CD14-positive monocyte (primary cell): ENCODE measurements around the gene RGL3. TPM values are rescaled to one million over a fixed set of nuclear protein-coding genes. Genes with fewer than 3 reads are reported as not detected.
A peak's percentile ranks its signal among the peaks of the same experiment; 100 is the strongest.

Source experiments
- DNase-seq, 3 donors: peaks; one replicate each; pipeline ENCODE4 v3.0.0-alpha.2; 2011 to 2022
- H2AFZ ChIP-seq: 2 replicates; pipeline ENCODE4 v1.6.0; 2012; ENCODE audit warnings: mild to moderate bottlenecking, low read depth, low read length, inconsistent platforms; ENCODE audit not compliant: insufficient read depth, poor library complexity, severe bottlenecking
- H3K27ac ChIP-seq, 2 donors: 1 replicate in 1 of 2; 2 replicates in 1 of 2; pipeline ENCODE4 v1.5.1; 2012 to 2013; ENCODE audit warnings: low read length in 2 of 2, control low read depth in 1 of 2, inconsistent platforms in 1 of 2, low read depth in 1 of 2, mild to moderate bottlenecking in 1 of 2
- H3K27me3 ChIP-seq, 2 donors: one replicate each; pipeline versions ENCODE4 v1.6.0 to v1.6.1; 2011 to 2013; ENCODE audit warnings: low read length in 2 of 2; ENCODE audit not compliant: control insufficient read depth in 2 of 2, insufficient read depth in 2 of 2
- H3K36me3 ChIP-seq, 2 donors: replicated peaks in 1 of 2; 1 replicate in 1 of 2; 2 replicates in 1 of 2; pipeline versions ENCODE4 v1.5.1 to v1.6.1; 2012 to 2013; ENCODE audit warnings: low read length in 2 of 2, control low read depth in 1 of 2, inconsistent platforms in 1 of 2, mild to moderate bottlenecking in 1 of 2; ENCODE audit not compliant: insufficient read depth in 2 of 2, control insufficient read depth in 1 of 2
- H3K4me1 ChIP-seq, 2 donors: 1 replicate in 1 of 2; 2 replicates in 1 of 2; pipeline versions ENCODE4 v1.5.1 to v1.6.1; 2012 to 2013; ENCODE audit warnings: low read length in 2 of 2, control low read depth in 1 of 2, inconsistent platforms in 1 of 2, mild to moderate bottlenecking in 1 of 2, moderate library complexity in 1 of 2; ENCODE audit not compliant: insufficient read depth in 2 of 2, control insufficient read depth in 1 of 2
- H3K4me2 ChIP-seq: replicated peaks from 2 replicates; pipeline ENCODE3; 2012; ENCODE audit warnings: low read length, moderate library complexity, mild to moderate bottlenecking; ENCODE audit not compliant: poor library complexity, severe bottlenecking; ENCODE audit errors: extremely low read depth
- H3K4me3 ChIP-seq, 3 experiments: fragments of 200-600 bp in 1 of 3; sonication (generic) in 1 of 3; replicated peaks in 1 of 3; 1 replicate in 2 of 3; 2 replicates in 1 of 3; pipeline ENCODE4 v1.5.1; 2011 to 2013; ENCODE audit warnings: low read length in 3 of 3, mild to moderate bottlenecking in 3 of 3, control low read depth in 2 of 3, low read depth in 2 of 3, inconsistent platforms in 1 of 3, moderate library complexity in 1 of 3
- H3K79me2 ChIP-seq: 2 replicates; pipeline ENCODE4 v1.6.0; 2012; ENCODE audit warnings: mild to moderate bottlenecking, control low read depth, inconsistent platforms, low read length, moderate library complexity; ENCODE audit not compliant: insufficient read depth
- H3K9ac ChIP-seq: 2 replicates; pipeline ENCODE4 v1.6.0; 2017; ENCODE audit warnings: low read length, mild to moderate bottlenecking; ENCODE audit not compliant: insufficient read depth, poor library complexity, severe bottlenecking
- H3K9me3 ChIP-seq, 2 donors: replicated peaks in 1 of 2; 1 replicate in 1 of 2; 2 replicates in 1 of 2; pipeline versions ENCODE4 v1.5.1 to v1.6.1; 2012 to 2013; ENCODE audit warnings: low read length in 2 of 2, control low read depth in 1 of 2; ENCODE audit not compliant: control insufficient read depth in 1 of 2, insufficient read depth in 1 of 2
- H4K20me1 ChIP-seq: 2 replicates; pipeline ENCODE4 v1.6.0; 2012; ENCODE audit warnings: mild to moderate bottlenecking, low read length, control low read depth, moderate library complexity; ENCODE audit not compliant: insufficient read depth
- H3K27ac Mint-ChIP-seq, 7 donors: one replicate each; pipeline ENCODE4 v1.8.0; 2020; ENCODE audit warnings: mild to moderate bottlenecking in 7 of 7, mixed read lengths in 7 of 7, moderate library complexity in 6 of 7, inconsistent platforms in 2 of 7
- H3K27me3 Mint-ChIP-seq, 3 donors: one replicate each; pipeline ENCODE4 v1.8.0; 2021 to 2022; ENCODE audit warnings: low read depth in 3 of 3, mild to moderate bottlenecking in 3 of 3, mixed read lengths in 3 of 3, moderate library complexity in 3 of 3, inconsistent platforms in 1 of 3
- H3K36me3 Mint-ChIP-seq, 2 donors: one replicate each; pipeline ENCODE4 v1.8.0; 2020; ENCODE audit warnings: mixed read lengths in 2 of 2, inconsistent platforms in 1 of 2, mild to moderate bottlenecking in 1 of 2
- H3K4me1 Mint-ChIP-seq: one replicate; pipeline ENCODE4 v1.8.0; 2020; ENCODE audit warnings: mild to moderate bottlenecking, mixed read lengths
- H3K4me3 Mint-ChIP-seq, 2 donors: one replicate each; pipeline ENCODE4 v1.8.0; 2020; ENCODE audit warnings: mild to moderate bottlenecking in 2 of 2, mixed read lengths in 2 of 2, moderate library complexity in 1 of 2
- H3K9me3 Mint-ChIP-seq, 7 donors: one replicate each; pipeline ENCODE4 v1.8.0; 2020 to 2022; ENCODE audit warnings: mixed read lengths in 7 of 7, mild to moderate bottlenecking in 6 of 7, moderate library complexity in 6 of 7, inconsistent platforms in 2 of 7
- WGBS: methylation state at CpG from one replicate; pipeline ENCODE4 v1.1.5; 2013; ENCODE audit warnings: missing lambda C conversion rate; ENCODE audit not compliant: insufficient coverage; 5-methylcytosine and 5-hydroxymethylcytosine counted together
- intact Hi-C, 2 donors: fragments of 100-400 bp; cut with micrococcal nuclease; formaldehyde crosslinking; loops; one replicate each; pipeline versions ENCODE4 v1.15.0 to v1.15.1; 2023
- polyA plus RNA-seq, 3 donors: library from polyadenylated mRNA; depleted of rRNA in 1 of 3; unstranded in 2 of 3; stranded (reverse) in 1 of 3; fragments of 300-500 nt in 2 of 3; fragments of >200 nt in 1 of 3; fragmentation: Illumina TruSeq in 2 of 3; gene quantifications; 1 replicate in 2 of 3; 2 replicates in 1 of 3; pipeline ENCODE4 v1.2.3, GENCODE V29; 2012 to 2021
- TF ChIP-seq, protein P1 (sequence below): fragments of 200-600 bp; IDR thresholded peaks from one replicate; pipeline ENCODE4 v1.8.0; 2022; ENCODE audit warnings: antibody characterized with exemption, mild to moderate bottlenecking

Gene RGL3
- polyA plus RNA-seq, 3 donors: 1.7 TPM; not detected in 2

GRCh38 chr19:11437955-11438354, 18.8 kb upstream of the RGL3 start:
- no peak overlapping the region for H3K9ac ChIP-seq
- Mint-ChIP-seq H3K9me3 (peaks cover 0 to 3% (median 0%) of the 10 kb centered on the region in 7 donors), H3K4me1 (peaks cover 26% of the 10 kb centered on the region), H3K27ac (peak overlapping the region in 4 of 7 donors; percentile 37 to 69 (median 52)), H3K4me3 (no peak overlapping the region), H3K36me3 (peaks cover 37 to 63% of the 10 kb centered on the region in 2 donors), H3K27me3 (peaks cover 0 to 1% (median 0%) of the 10 kb centered on the region in 3 donors)
- H3K79me2 ChIP-seq: peaks cover 27% of the 10 kb centered on the region
- no peaks in the 10 kb centered on the region for H3K9me3 ChIP-seq
- intact Hi-C loops: no loop called here
- H3K4me3 ChIP-seq: no peak overlapping the region
- TF ChIP-seq, protein P1, sequence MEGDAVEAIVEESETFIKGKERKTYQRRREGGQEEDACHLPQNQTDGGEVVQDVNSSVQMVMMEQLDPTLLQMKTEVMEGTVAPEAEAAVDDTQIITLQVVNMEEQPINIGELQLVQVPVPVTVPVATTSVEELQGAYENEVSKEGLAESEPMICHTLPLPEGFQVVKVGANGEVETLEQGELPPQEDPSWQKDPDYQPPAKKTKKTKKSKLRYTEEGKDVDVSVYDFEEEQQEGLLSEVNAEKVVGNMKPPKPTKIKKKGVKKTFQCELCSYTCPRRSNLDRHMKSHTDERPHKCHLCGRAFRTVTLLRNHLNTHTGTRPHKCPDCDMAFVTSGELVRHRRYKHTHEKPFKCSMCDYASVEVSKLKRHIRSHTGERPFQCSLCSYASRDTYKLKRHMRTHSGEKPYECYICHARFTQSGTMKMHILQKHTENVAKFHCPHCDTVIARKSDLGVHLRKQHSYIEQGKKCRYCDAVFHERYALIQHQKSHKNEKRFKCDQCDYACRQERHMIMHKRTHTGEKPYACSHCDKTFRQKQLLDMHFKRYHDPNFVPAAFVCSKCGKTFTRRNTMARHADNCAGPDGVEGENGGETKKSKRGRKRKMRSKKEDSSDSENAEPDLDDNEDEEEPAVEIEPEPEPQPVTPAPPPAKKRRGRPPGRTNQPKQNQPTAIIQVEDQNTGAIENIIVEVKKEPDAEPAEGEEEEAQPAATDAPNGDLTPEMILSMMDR: no peak
- WGBS: 86% methylated on average over 3 of the region's 9 CpGs
- no peak overlapping the region for H3K27ac ChIP-seq
- peaks cover 17 to 20% of the 10 kb centered on the region in 2 donors for H3K4me1 ChIP-seq
- no peaks in the 10 kb centered on the region for H3K27me3 ChIP-seq
- peaks cover 42 to 53% of the 10 kb centered on the region in 2 donors for H3K36me3 ChIP-seq
- no peak overlapping the region for H2AFZ ChIP-seq
- DNase-seq: no peak
- H3K4me2 ChIP-seq: no peak overlapping the region
- H4K20me1 ChIP-seq: peaks cover 16% of the 10 kb centered on the region

GRCh38 chr19:11435833-11436313, 16.8 kb upstream of the RGL3 start:
- H3K27ac Mint-ChIP-seq: peak overlapping the region; percentile 96 to 99 (median 97)
- H3K4me1 Mint-ChIP-seq: peaks cover 23% of the 10 kb centered on the region
- peaks cover 0 to 1% (median 0%) of the 10 kb centered on the region in 3 donors for H3K27me3 Mint-ChIP-seq
- peak overlapping the region; percentile 65 for H3K9ac ChIP-seq
- H3K9me3 Mint-ChIP-seq: peaks cover 0 to 3% (median 0%) of the 10 kb centered on the region in 7 donors
- H3K4me3 ChIP-seq: peak overlapping the region; percentile 61 to 82 (median 77)
- H3K79me2 ChIP-seq: peaks cover 23% of the 10 kb centered on the region
- peak overlapping the region; percentile 84 for H2AFZ ChIP-seq
- H3K36me3 Mint-ChIP-seq: peaks cover 22 to 44% of the 10 kb centered on the region in 2 donors
- 7% methylated on average over 19 of the region's 21 CpGs for WGBS
- TF ChIP-seq, protein P1: no peak
- intact Hi-C loops: loop anchor here in 1 of 2 donors (2.0 kb wide), 1 partner anchor 53 kb away; no protein-coding TSS in a partner anchor
- peaks cover 17 to 20% of the 10 kb centered on the region in 2 donors for H3K4me1 ChIP-seq
- peaks cover 24 to 32% of the 10 kb centered on the region in 2 donors for H3K36me3 ChIP-seq
- H3K4me2 ChIP-seq: peak overlapping the region; percentile 97
- no peak for DNase-seq
- peaks cover 2% of the 10 kb centered on the region for H4K20me1 ChIP-seq
- H3K9me3 ChIP-seq: no peaks in the 10 kb centered on the region
- H3K4me3 Mint-ChIP-seq: peak overlapping the region; percentile 98 to 100
- peak overlapping the region; percentile 63 to 82 for H3K27ac ChIP-seq
- H3K27me3 ChIP-seq: no peaks in the 10 kb centered on the region
